Uterus (tissue), 4 donors: Measurements from ENCODE around the gene ANKRD39. TPM values are rescaled to one million over a fixed set of nuclear protein-coding genes. Genes with fewer than 3 reads are reported as not detected.
A peak's percentile ranks its signal among the peaks of the same experiment; 100 is the strongest.

Experiments
- DNase-seq, 2 donors: peaks; one replicate each; pipeline ENCODE4 v3.0.0-alpha.2; 2019 to 2020
- H3K27ac ChIP-seq, 2 donors: fragments of 200-600 bp; sonication (generic); 1 replicate in 1 of 2; 2 replicates in 1 of 2; pipeline ENCODE4 v1.5.1; 2016 to 2018
- H3K27me3 ChIP-seq, 2 donors: fragments of 200-600 bp; sonication (generic); one replicate each; pipeline ENCODE4 v1.5.1; 2018 to 2019; ENCODE audit warnings: control low read depth in 1 of 2
- H3K36me3 ChIP-seq, 2 donors: fragments of 200-600 bp; sonication (generic); one replicate each; pipeline ENCODE4 v1.5.1; 2019; ENCODE audit warnings: control low read depth in 1 of 2
- H3K4me1 ChIP-seq, 2 donors: fragments of 200-600 bp; sonication (generic); one replicate each; pipeline ENCODE4 v1.5.1; 2018 to 2019; ENCODE audit warnings: control low read depth in 1 of 2
- H3K4me3 ChIP-seq, 2 donors: fragments of 200-600 bp; sonication (generic); 1 replicate in 1 of 2; 2 replicates in 1 of 2; pipeline ENCODE4 v1.5.1; 2018 to 2019; ENCODE audit warnings: mild to moderate bottlenecking in 1 of 2
- H3K9me3 ChIP-seq, 2 donors: fragments of 200-600 bp; sonication (generic); one replicate each; pipeline ENCODE4 v1.5.1; 2019; ENCODE audit warnings: control low read depth in 1 of 2
- CTCF ChIP-seq, 4 experiments: fragments of 200-600 bp in 2 of 4; fragments of 450-650 bp in 2 of 4; sonication (generic) in 2 of 4; IDR thresholded peaks; one replicate each; pipeline ENCODE4 v1.5.1; 2016 to 2019; ENCODE audit warnings: antibody characterized with exemption in 4 of 4, mild to moderate bottlenecking in 2 of 4, moderate library complexity in 1 of 4
- POLR2A ChIP-seq, 2 donors: fragments of 450-650 bp; IDR thresholded peaks; one replicate each; pipeline ENCODE4 v1.6.1; 2016; ENCODE audit warnings: antibody characterized with exemption in 2 of 2, mild to moderate bottlenecking in 1 of 2, moderate library complexity in 1 of 2
- intact Hi-C: fragments of 100-400 bp; cut with DNase I; formaldehyde crosslinking; loops from one replicate; pipeline ENCODE4 v1.15.1; 2023; ENCODE audit warnings: low total_unique reads
- total RNA-seq, 4 donors: library from RNA; depleted of rRNA in 3 of 4; stranded (reverse); fragments of >200 nt in 3 of 4; gene quantifications; one replicate each; pipeline versions ENCODE4 v1.1.0 to v1.2.4, GENCODE V29; 2014 to 2023
- donor health status: DM: yes; HTN: yes; CAD: no.

The ANKRD39 gene
- total RNA-seq, 4 donors from 2014 or later: 4.7 to 162 (median 16.9) TPM

DNA sequence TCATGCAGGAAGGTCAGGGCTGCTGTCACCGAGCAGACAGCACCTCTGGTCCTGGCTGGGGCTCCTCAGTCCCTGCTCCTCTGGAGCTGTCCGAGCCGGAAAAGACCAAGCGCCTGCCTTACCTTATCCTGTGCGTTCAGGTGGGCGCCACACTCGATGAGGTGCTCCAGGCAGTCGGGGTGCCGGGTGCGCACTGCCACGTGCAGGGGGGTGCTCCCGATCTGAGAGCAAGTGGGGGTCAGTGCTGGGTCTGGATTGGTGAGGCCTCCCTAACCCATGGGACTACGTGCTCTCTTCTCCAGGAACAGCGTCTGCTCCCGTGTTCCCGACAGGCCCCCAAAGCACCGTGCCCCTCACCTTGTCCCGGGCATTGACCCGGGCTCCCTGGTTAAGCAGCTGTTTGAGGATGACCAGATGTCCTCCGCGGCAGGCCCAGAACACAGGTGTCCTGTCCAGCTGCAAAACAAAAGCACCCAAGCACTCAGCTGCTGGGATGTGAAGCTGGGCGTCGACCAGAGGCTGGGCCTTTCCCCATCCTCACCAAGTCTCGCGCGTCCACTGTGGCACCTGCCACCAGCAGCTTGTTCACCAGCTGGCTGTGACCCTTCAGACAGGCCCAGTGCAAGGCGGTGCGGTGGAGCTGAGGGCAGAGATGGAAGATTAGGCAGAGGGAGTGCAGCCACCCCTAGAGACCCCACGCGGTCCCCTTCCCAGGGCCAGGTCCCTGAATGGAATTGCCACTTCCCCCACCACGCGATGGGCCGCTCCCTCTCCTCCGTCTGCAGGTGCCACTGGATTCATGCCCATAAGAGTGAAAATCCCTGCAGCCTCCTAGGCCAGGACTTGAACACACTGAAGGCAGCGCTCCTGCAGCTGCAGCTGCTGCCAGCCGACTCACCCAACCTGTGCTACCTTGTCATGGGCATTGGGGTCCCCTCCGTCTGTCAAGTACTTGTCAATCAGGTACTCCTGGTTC, 17.7 kb downstream of the ANKRD39 start:
- DNase-seq: no peak
- TF ChIP-seq POLR2A (IDR thresholded peaks at IDR 0.05) (no peak), CTCF (IDR thresholded peaks at IDR 0.05) (no peak)
- intact Hi-C loops: no loop called here
- Histone ChIP-seq H3K36me3 (no peaks in the 10 kb centered on the region), H3K27me3 (no peaks in the 10 kb centered on the region), H3K4me1 (peaks cover 0 to 5% of the 10 kb centered on the region in 2 donors), H3K4me3 (no peak overlapping the region), H3K9me3 (no peaks in the 10 kb centered on the region), H3K27ac (no peak overlapping the region)

DNA sequence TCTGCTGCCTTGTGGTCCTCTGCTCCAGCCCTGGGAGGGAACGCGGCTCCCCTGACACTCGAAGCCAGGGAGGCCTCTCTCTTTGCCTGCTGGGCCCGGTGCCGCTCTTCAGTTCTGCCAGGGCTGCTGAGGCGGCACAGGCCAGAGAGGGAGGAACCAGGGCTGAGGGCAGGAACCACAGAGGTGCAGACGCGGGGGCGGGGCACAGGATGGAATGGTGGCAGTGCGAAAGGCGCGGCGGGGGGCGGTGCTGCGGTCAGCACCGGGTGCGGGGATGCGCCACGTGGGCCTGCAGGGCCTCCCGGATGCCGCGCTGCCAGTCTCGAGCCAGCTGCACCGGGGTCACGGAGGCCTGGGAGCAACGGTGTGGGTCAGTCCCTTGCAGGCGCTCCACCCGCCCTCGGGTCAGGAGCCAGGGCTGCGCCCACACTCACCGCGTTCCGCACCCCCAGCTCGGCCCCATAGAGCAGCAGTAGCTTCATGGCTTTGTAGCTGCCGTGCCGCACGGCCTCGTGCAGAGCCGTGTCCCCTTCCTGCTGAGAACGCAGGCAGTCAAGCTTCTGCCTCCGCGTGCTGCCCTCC, 18.4 kb downstream of the ANKRD39 start:
- Histone ChIP-seq H3K27me3 (no peaks in the 10 kb centered on the region), H3K36me3 (no peaks in the 10 kb centered on the region), H3K4me3 (no peak overlapping the region), H3K9me3 (no peaks in the 10 kb centered on the region), H3K4me1 (peaks cover 0 to 5% of the 10 kb centered on the region in 2 donors), H3K27ac (peak overlapping the region in 1 of 2 donors; percentile 14)
- TF ChIP-seq POLR2A (IDR thresholded peaks at IDR 0.05) (no peak), CTCF (IDR thresholded peaks at IDR 0.05) (no peak)
- intact Hi-C loops: no loop called here
- no peak for DNase-seq

- intact Hi-C loops: no loop called here
- no peak for TF ChIP-seq POLR2A (IDR thresholded peaks at IDR 0.05)
- TF ChIP-seq CTCF (IDR thresholded peaks at IDR 0.05): no peak
- H3K4me1 ChIP-seq: peaks cover 0 to 5% of the 10 kb centered on the region in 2 donors
- no peaks in the 10 kb centered on the region for H3K9me3 ChIP-seq
- no peak for DNase-seq
- H3K27me3 ChIP-seq: no peaks in the 10 kb centered on the region
- H3K27ac ChIP-seq: peak overlapping the region in 1 of 2 donors; percentile 14
- no peak overlapping the region for H3K4me3 ChIP-seq
- H3K36me3 ChIP-seq: no peaks in the 10 kb centered on the region
These were observed 19.2 kb downstream of the ANKRD39 start for GRCh38 chr2:96838345-96839292.

- intact Hi-C loops: no loop called here
- no peak for DNase-seq
- Histone ChIP-seq H3K36me3 (no peaks in the 10 kb centered on the region), H3K9me3 (no peaks in the 10 kb centered on the region), H3K27ac (no peak overlapping the region), H3K27me3 (no peaks in the 10 kb centered on the region), H3K4me1 (peaks cover 0 to 5% of the 10 kb centered on the region in 2 donors), H3K4me3 (no peak overlapping the region)
- TF ChIP-seq CTCF (IDR thresholded peaks at IDR 0.05): no peak
- TF ChIP-seq POLR2A (IDR thresholded peaks at IDR 0.05): no peak
These were observed 20.2 kb downstream of the ANKRD39 start for GRCh38 chr2:96837575-96837974.
